ENCODE data around the gene ATP6AP1.

Gene ATP6AP1

DNA sequence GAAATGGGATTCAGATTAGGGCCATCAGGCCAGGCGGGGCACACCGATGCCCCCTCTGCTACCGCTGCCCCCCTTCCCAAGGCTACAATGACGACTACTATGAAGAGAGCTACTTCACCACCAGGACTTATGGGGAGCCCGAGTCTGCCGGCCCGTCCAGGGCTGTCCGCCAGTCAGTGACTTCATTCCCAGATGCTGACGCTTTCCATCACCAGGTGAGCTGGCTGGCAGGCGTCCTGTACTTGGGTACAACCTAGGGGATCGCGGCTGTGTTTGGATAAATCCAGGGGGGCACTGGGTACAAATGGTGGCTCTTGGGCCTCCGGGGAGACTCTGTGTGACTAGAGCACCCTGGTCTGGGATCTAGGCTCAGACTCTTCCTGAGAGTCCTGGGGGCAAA lies 48.3 kb upstream of the ATP6AP1 start:
- Histone ChIP-seq H3K9ac (ENCODE audit: low read length) (peak overlapping the region; percentile 100), H3K36me3 (replicated peaks; ENCODE audit: low read depth, low read length) (peaks cover 13% of the 10 kb centered on the region), H4K20me1 (ENCODE audit: insufficient read depth, low read length) (no peaks in the 10 kb centered on the region), H3K27me3 (ENCODE audit: low read depth, low read length) (no peaks in the 10 kb centered on the region), H3K9me3 (ENCODE audit: insufficient read depth, low read length) (no peaks in the 10 kb centered on the region), H3K4me1 (ENCODE audit: low read length) (peaks cover 22% of the 10 kb centered on the region), H3K79me2 (ENCODE audit: low read length) (peaks cover 18% of the 10 kb centered on the region), H3K27ac (ENCODE audit: low read length) (peak overlapping the region; percentile 76; the same call in 1 of the 2 replicates), H3K4me2 (ENCODE audit: low read length) (peak overlapping the region; percentile 82), H2AFZ (ENCODE audit: low read depth, low read length) (no peak overlapping the region), H3K4me3 (ENCODE audit: low read length) (peak overlapping the region; percentile 100)
- TF ChIP-seq, protein P1, sequence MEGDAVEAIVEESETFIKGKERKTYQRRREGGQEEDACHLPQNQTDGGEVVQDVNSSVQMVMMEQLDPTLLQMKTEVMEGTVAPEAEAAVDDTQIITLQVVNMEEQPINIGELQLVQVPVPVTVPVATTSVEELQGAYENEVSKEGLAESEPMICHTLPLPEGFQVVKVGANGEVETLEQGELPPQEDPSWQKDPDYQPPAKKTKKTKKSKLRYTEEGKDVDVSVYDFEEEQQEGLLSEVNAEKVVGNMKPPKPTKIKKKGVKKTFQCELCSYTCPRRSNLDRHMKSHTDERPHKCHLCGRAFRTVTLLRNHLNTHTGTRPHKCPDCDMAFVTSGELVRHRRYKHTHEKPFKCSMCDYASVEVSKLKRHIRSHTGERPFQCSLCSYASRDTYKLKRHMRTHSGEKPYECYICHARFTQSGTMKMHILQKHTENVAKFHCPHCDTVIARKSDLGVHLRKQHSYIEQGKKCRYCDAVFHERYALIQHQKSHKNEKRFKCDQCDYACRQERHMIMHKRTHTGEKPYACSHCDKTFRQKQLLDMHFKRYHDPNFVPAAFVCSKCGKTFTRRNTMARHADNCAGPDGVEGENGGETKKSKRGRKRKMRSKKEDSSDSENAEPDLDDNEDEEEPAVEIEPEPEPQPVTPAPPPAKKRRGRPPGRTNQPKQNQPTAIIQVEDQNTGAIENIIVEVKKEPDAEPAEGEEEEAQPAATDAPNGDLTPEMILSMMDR (IDR thresholded peaks at IDR 0.05; ENCODE audit: low read depth, low read length) = no peak
- no peak for TF ChIP-seq EZH2phosphoT487 (IDR thresholded peaks at IDR 0.05; ENCODE audit: low read depth)

DNA sequence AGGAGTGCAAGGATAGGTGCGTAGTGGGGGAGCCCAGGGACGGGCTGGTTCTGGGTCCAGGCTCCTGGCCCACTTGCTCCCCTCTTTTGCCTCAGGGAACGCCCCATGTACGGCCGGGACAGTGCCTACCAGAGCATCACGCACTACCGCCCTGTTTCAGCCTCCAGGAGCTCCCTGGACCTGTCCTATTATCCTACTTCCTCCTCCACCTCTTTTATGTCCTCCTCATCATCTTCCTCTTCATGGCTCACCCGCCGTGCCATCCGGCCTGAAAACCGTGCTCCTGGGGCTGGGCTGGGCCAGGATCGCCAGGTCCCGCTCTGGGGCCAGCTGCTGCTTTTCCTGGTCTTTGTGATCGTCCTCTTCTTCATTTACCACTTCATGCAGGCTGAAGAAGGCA lies 47.7 kb upstream of the ATP6AP1 start:
- H3K27ac ChIP-seq (ENCODE audit: low read length) = no peak overlapping the region
- no peak overlapping the region for H3K4me3 ChIP-seq (ENCODE audit: low read length)
- TF ChIP-seq, protein P1 (IDR thresholded peaks at IDR 0.05; ENCODE audit: low read depth, low read length) = no peak
- no peak for TF ChIP-seq EZH2phosphoT487 (IDR thresholded peaks at IDR 0.05; ENCODE audit: low read depth)
- peak overlapping the region; percentile 82; the same call in 1 of the 2 replicates for H3K4me2 ChIP-seq (ENCODE audit: low read length)
- peaks cover 13% of the 10 kb centered on the region for H3K36me3 ChIP-seq (replicated peaks; ENCODE audit: low read depth, low read length)
- no peak overlapping the region for H2AFZ ChIP-seq (ENCODE audit: low read depth, low read length)
- H3K27me3 ChIP-seq (ENCODE audit: low read depth, low read length) = no peaks in the 10 kb centered on the region
- H4K20me1 ChIP-seq (ENCODE audit: insufficient read depth, low read length) = no peaks in the 10 kb centered on the region
- no peak overlapping the region for H3K9ac ChIP-seq (ENCODE audit: low read length)
- peaks cover 18% of the 10 kb centered on the region for H3K79me2 ChIP-seq (ENCODE audit: low read length)
- H3K9me3 ChIP-seq (ENCODE audit: insufficient read depth, low read length) = no peaks in the 10 kb centered on the region
- H3K4me1 ChIP-seq (ENCODE audit: low read length) = peaks cover 19% of the 10 kb centered on the region

DNA sequence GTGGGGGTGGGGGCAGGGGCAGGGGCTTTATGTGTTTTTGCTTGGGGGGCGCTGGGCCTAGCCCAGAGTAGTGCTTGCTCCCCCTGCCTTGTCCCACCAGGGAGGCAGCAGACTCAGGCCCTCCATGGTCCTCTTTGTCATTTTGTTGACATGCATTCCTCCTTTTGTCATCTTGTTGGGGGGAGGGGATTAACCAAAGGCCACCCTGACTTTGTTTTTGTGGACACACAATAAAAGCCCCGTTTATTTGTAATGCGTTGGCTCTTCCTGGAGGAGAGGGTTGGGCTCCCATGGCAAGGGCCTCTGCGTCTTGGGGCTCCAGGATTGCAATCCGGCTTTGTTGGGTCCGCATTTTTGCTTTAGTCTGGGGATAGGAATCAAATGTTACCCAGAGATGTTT lies 47.2 kb upstream of the ATP6AP1 start:
- Histone ChIP-seq H3K4me1 (ENCODE audit: low read length) (peaks cover 19% of the 10 kb centered on the region), H3K4me3 (ENCODE audit: low read length) (no peak overlapping the region), H3K27me3 (ENCODE audit: low read depth, low read length) (no peaks in the 10 kb centered on the region), H2AFZ (ENCODE audit: low read depth, low read length) (no peak overlapping the region), H3K36me3 (replicated peaks; ENCODE audit: low read depth, low read length) (peaks cover 13% of the 10 kb centered on the region), H3K79me2 (ENCODE audit: low read length) (peaks cover 18% of the 10 kb centered on the region), H3K9me3 (ENCODE audit: insufficient read depth, low read length) (no peaks in the 10 kb centered on the region), H3K9ac (ENCODE audit: low read length) (no peak overlapping the region), H3K27ac (ENCODE audit: low read length) (no peak overlapping the region), H4K20me1 (ENCODE audit: insufficient read depth, low read length) (no peaks in the 10 kb centered on the region), H3K4me2 (ENCODE audit: low read length) (no peak overlapping the region)
- TF ChIP-seq, protein P1 (IDR thresholded peaks at IDR 0.05; ENCODE audit: low read depth, low read length) = no peak

DNA sequence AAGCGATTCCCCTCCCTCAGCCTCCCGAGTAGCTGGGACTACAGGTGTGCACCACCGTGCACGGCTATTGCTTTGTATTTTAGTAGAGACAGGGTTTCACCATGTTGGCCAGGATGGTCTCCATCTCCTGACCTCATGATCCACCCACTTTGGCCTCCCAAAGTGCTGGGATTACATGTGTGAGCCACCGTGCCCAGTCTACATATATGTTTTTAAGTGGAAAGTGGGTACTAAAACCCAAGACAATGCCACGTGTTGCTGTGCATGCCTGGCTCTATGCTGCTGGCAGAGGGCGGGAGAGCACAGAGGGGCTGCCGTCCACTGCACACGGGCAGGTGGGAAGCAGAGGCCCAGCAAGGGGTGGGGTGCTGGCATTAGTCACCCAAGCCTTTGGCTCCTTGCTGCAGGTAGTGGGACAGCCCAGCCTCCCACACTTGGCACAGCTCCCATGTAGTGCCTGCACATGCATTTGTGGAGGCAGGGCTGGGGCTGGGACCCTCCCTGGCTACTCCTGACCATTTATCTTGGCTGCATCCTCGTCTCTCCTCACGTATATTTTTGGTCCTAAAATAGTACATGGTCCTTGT lies 45.9 kb upstream of the ATP6AP1 start:
- H3K4me2 ChIP-seq (ENCODE audit: low read length) = no peak overlapping the region
- no peaks in the 10 kb centered on the region for H3K27me3 ChIP-seq (ENCODE audit: low read depth, low read length)
- TF ChIP-seq, protein P1 (IDR thresholded peaks at IDR 0.05; ENCODE audit: low read depth, low read length) = no peak
- no peak for TF ChIP-seq EZH2phosphoT487 (IDR thresholded peaks at IDR 0.05; ENCODE audit: low read depth)
- no peaks in the 10 kb centered on the region for H4K20me1 ChIP-seq (ENCODE audit: insufficient read depth, low read length)
- H3K79me2 ChIP-seq (ENCODE audit: low read length) = peaks cover 18% of the 10 kb centered on the region
- H3K4me3 ChIP-seq (ENCODE audit: low read length) = no peak overlapping the region
- H3K9me3 ChIP-seq (ENCODE audit: insufficient read depth, low read length) = no peaks in the 10 kb centered on the region
- no peak overlapping the region for H3K27ac ChIP-seq (ENCODE audit: low read length)
- H3K4me1 ChIP-seq (ENCODE audit: low read length) = peaks cover 15% of the 10 kb centered on the region
- H3K9ac ChIP-seq (ENCODE audit: low read length) = no peak overlapping the region
- H2AFZ ChIP-seq (ENCODE audit: low read depth, low read length) = no peak overlapping the region
- H3K36me3 ChIP-seq (replicated peaks; ENCODE audit: low read depth, low read length) = peaks cover 13% of the 10 kb centered on the region
